ENCODE measurements around the gene MSN.

Gene MSN

GRCh38 chrX:65677954-65678469, 10.6 kb downstream of the MSN start:
- DNase-seq (ENCODE audit: low spot score) = no peak
- no peak for TF ChIP-seq CTCF (IDR thresholded peaks at IDR 0.05; ENCODE audit: extremely low read depth, missing control alignments)

GRCh38 chrX:65679071-65679540, 11.7 kb downstream of the MSN start:
- DNase-seq (ENCODE audit: low spot score) = no peak
- no peak for TF ChIP-seq CTCF (IDR thresholded peaks at IDR 0.05; ENCODE audit: extremely low read depth, missing control alignments)

DNA sequence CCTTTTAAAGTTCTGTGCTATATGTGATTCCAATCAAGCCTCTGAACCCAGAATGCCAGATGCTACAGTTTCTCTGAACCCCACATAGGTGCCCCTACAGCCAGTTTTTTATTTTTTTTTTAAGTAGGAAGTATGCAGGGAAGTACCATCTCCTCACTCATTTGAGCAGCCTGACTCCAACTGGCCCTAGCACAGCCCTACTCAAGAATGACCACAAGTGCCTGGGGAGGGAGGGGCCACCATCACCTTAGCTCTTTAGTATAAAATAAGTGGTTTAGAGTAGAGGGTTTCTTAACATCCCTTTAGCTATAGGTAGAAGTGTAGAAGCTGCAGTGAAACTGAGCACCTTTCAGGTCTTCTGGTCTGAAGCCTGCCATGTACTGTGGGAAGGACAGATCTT, 14.4 kb downstream of the MSN start:
- no peak for DNase-seq (ENCODE audit: low spot score)
- TF ChIP-seq CTCF (IDR thresholded peaks at IDR 0.05; ENCODE audit: extremely low read depth, missing control alignments) = no peak

GRCh38 chrX:65685112-65685511, 17.7 kb downstream of the MSN start:
- no peak for TF ChIP-seq CTCF (IDR thresholded peaks at IDR 0.05; ENCODE audit: extremely low read depth, missing control alignments)
- no peak for DNase-seq (ENCODE audit: low spot score)

DNA sequence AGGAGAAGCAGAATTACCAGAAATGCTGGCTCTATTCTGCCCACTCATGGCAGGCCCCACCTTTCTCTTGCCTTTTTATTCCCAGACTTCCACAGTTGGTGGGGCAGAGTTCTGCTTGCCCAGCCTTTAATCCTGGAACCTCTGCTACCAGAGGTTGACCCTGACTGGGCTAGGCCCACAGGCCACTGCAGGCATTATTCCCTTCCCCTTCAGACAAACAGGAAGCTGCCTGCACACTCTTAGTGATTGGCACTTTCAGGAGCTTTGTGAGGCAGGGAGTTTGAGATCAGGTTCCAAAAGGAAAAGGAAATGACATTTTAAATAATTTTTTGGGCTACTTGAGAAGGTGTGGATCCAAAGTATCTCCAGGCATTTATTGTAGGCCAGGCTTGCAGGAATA, 18.8 kb downstream of the MSN start:
- DNase-seq (ENCODE audit: low spot score) = no peak
- no peak for TF ChIP-seq CTCF (IDR thresholded peaks at IDR 0.05; ENCODE audit: extremely low read depth, missing control alignments)

GRCh38 chrX:65687367-65687766, 19.9 kb downstream of the MSN start:
- DNase-seq (ENCODE audit: low spot score) = no peak
- TF ChIP-seq CTCF (IDR thresholded peaks at IDR 0.05; ENCODE audit: extremely low read depth, missing control alignments) = no peak

- no peak for TF ChIP-seq CTCF (IDR thresholded peaks at IDR 0.05; ENCODE audit: extremely low read depth, missing control alignments)
- DNase-seq (ENCODE audit: low spot score) = peak; percentile 54
Observed at GRCh38 chrX:65688403-65688871, 21.0 kb downstream of the MSN start.
